ENCODE data around the gene TKT.

TKT gene

GRCh38 chr3:53178246-53178645, 77.6 kb downstream of the TKT start:
- DNase-seq (ENCODE audit: low spot score), result no peak

- DNase-seq (ENCODE audit: low spot score), result no peak
Observed at GRCh38 chr3:53175613-53176540, 79.9 kb downstream of the TKT start.
